GM18526 (cell line): Measurements from ENCODE around the gene PEX19.

Experiments used
- POLR2A ChIP-seq: IDR thresholded peaks from 3 replicates; pipeline ENCODE4 v1.6.1; 2011; ENCODE audit not compliant: insufficient read length; ENCODE audit errors: extremely low read depth

The PEX19 gene, protein sequence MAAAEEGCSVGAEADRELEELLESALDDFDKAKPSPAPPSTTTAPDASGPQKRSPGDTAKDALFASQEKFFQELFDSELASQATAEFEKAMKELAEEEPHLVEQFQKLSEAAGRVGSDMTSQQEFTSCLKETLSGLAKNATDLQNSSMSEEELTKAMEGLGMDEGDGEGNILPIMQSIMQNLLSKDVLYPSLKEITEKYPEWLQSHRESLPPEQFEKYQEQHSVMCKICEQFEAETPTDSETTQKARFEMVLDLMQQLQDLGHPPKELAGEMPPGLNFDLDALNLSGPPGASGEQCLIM

DNA sequence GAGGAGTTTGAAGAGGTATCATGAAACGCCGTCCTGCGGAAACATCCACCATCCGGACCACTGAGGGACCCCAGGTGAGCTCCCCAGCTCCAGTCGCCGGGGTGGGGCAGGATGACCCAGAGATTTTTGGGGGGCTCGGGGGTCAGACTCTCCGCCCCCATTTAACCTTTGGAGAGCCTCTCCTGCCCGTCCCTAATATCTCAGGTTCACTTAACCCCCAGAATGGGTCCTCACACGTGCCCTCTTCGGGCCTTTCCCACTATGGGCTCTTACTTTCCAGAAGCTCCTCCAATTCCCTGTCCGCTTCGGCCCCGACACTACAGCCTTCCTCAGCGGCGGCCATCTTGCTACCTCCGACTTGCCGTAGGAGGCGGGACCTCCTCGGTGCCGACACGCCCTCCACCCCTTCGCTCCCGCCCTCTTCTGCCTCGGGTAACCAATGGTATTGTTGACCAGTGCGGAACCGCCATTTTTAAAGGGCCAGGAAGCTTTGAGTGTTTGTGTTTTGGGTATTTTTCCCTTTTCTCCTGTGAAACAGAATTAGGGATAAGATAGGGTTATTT is at the start of gene PEX19:
TSS of gene PEX19 (minus strand) at position 352 of the 563 bp plus-strand sequence. CDS start at position 343, 9 bp downstream.
- TF ChIP-seq POLR2A, result peak; percentile 86

DNA sequence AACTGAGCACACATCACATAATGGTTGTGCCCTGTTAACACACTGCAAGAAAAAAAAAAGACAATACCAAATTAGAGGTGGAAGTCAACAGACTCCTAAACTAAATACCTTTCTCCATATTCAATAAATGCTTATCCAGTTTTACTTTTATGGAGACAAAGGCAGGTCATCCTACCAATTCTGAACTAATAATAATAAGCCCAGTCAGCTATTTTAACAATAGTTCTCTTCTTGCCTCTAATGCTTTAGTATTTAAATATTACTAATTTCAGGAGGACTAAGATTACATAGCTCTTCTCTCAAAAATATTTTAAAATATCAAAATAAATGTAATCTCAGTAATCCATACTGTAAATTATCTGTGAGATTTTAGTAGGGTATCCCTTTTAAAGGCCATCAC is 47.6 kb upstream of the PEX19 start:
- TF ChIP-seq POLR2A, result no peak

DNA sequence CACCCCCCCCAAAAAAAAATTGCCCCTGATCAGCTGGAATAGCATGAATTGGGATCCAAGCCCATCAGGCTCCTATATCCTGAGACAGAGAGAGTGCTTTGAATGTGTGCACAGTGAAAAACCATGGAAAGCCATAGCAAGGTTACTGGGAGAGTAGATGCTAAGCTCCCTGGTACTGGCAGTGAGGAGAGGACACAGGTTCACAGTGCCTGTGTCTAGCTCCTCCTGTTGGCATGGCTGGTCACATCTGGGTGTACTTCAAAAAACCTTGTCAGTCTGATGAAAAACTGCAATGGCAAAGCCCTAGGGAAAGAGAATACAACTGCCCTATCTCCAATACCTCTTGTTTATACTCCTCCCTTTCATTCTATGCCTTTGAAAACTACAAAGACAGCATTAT is 45.2 kb upstream of the PEX19 start:
- no peak for TF ChIP-seq POLR2A

DNA sequence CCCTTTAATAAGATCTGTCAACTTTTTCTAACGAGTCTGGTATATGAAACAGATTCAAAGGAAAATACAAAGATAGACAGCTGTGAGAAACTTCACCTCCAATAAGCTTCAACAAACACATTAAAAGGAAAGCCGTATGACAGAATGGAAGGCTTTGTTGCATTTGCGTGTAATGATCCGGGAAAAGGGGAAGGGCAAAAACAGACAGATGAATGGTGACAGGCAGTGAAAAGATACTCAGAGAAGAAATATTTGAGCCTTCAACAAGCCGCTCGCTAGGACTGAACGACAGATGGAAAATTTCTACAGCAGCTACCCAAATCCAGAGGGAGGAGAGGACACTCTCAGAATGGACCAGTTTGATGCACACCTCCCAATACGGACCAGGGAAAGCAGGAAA is 43.3 kb upstream of the PEX19 start:
- no peak for TF ChIP-seq POLR2A

DNA sequence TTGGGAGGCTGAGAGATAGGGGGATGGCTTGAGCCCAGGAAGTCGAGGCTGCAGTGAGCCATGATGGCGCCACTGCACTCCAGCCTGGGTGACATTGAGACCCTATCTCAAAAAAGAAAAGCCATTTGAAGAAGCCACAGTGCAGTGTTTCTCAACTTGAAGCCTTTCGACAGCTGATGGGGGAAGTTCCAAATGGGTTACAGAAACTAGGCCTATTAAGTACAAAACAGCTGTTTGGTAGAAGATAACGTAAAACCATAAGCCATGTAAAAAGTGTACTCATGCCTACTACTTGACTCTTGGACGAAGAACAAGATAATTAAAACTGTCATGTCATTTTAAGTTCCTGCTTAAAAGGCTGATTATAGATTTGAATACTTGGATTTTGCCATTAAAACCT is 41.5 kb upstream of the PEX19 start:
- TF ChIP-seq POLR2A, result no peak

DNA sequence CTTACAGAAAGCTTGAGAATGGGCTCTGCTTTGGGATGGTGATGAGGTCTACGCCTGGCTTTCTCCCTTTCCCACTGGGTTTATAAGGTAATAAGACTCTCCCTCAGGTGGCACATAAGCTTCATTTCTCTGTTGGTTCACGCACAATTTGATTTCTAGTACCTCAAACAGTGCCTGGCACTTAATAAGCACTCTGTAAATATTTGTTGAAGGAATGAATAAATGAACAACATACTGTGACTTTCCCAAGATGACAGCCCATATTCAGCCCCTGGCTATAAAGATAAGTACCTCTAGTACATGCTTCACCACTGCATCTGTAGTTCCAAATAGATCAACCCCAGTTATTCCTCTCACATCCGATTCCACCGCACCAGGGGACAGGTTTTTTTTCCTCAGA is 40.3 kb upstream of the PEX19 start:
- TF ChIP-seq POLR2A, result no peak

DNA sequence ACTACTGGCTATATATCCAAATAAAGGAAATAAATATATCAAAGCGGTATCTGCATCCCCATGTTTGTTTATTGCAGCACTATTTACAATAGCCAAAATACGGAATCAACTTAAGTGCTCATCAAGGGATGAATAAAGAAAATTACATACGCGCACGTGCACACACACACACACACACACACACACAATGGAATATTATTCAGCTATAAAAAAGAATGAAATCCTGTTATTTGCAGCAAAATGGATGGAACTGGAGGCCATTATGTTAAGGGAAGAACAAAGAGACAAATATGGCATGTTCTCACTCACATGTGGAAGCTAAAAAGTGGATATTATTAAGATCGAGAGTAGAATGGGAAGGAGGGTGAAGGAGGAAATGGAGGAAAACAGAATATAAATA is 37.9 kb upstream of the PEX19 start:
- TF ChIP-seq POLR2A, result no peak

DNA sequence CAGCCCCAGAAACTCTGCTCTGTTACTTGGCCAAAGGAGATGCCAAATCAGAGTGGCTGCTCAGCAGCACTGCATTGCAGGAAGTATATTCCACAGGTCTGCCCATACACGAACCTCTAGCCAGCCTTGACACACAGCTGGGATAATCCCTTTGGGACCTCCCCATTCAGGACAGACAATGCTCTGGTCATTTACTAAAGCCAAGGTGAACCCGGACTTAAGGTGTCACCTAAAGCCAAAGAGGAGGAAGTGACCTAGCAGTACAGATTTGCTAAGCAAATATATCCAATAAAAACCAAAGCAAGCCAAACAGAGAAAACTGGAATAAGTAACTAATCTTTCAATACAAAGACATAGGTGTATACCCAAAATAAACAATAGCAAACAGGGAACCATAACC is 30.4 kb upstream of the PEX19 start:
- TF ChIP-seq POLR2A, result no peak

DNA sequence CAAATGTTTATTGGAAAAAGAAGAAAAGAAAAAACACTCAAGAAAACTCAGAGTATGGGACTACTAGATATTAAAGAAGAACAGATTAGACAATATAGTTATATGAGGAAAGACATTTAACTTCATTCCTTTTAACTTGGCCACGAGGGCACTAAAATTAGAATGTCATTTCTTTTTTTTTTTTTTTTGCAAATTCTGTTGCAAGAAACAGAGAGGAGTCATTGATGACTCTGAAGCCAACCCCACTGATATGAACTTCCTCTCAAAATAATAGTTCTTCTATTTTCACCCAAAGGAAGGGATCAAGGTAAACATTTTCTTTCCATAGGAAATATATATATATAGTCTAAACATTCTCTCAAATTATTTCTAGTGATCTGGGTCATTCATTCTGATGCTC is 24.6 kb upstream of the PEX19 start:
- no peak for TF ChIP-seq POLR2A

DNA sequence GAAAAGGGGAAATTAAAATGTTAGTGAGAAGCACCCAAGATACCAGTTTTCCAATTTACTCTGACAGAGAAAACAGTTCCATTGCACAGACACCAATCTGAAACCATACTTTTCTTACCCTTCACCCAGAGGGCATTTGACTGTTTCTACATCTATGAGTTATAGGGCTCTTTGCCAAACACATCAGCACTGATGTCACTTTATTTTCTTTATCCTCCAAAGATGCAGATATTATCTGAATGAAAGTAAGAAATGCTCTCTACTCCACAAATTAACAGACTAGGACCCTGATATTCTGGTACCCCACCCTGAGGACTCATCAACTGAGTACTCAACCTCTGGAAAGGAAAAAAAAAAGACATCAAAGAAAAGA is 24.2 kb upstream of the PEX19 start:
- no peak for TF ChIP-seq POLR2A

DNA sequence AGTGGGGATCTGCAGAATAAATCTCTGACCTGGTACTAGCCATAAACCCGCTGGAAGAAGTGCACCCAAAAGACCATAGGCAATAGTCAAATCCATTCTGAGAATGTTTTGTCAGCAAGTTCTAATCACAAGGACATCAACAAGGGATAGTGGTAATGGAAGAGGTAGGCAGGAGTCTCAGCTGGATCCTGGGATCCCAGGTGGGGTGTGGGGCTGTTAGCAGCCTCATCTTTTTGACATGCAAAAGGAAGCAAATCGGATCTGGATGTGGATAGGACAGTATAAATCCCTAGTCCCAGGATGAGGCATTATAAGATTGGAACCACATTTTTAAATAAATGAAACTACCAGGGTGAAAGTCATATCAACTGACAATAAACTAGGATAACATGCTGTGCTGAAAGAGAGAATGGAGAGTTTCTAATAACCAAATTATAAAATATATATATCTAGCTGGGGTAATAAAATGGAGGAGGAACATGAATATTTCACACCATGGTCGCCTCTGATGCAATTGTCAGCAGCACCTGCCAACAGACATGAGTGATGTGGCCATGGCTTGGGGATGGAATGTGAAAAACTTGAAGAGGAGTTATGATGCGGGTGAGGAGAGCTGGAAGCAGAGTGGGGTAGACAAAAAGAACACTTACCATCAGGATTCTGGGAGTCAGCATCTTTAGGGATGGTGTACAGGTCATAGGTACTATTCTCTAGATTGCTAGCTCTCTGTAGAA is 23.7 kb upstream of the PEX19 start:
- no peak for TF ChIP-seq POLR2A

DNA sequence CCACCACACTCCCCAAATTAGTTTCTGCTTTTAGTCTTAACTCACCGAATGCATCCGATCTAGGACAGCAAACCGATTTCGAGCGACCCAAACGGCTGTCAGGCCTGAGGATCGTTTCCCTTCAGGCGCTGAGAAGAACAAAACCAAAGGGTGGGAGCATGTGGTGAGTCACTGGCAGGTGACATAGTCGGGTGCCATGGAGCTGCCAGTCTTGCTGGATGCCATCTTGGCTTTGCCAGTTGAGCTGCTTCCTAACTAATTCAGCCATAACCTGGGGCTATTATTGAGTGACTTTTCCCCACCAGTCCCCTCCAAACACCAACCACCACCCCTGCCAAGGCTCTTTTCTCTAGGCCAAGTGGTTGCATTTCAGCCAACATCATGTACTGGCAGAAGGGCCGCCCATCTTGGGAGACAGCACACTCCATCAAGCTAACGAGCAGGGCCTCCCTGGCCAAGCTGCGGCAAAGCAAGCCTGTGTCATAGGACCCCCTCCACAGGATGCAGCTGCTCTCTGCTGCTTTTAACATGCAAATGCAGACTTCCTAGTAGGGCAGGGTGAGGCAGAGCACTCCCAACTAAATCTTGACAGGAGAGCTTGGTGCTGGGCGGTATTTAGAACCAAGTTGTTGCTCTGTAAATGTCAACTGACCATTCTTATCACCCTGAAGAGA is 22.3 kb upstream of the PEX19 start:
- TF ChIP-seq POLR2A, result no peak

DNA sequence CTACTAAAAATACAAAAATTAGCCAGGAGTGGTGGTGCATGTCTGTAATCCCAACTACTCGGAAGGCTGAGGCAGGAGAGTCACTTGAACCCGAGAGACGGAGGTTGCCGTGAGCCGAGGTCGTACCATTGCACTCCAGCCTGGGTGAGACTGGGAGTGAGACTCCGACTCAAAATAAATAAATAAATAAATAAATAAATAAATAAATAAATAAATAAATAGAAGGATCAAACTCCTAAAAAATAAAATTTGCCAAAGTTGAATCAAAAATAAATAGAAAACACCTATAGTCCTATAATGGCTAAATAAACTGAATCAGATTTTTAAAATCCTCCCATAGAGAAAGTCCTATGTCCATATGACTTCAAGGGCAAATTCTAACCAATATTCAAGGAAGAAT is 15.2 kb upstream of the PEX19 start:
- TF ChIP-seq POLR2A, result no peak

DNA sequence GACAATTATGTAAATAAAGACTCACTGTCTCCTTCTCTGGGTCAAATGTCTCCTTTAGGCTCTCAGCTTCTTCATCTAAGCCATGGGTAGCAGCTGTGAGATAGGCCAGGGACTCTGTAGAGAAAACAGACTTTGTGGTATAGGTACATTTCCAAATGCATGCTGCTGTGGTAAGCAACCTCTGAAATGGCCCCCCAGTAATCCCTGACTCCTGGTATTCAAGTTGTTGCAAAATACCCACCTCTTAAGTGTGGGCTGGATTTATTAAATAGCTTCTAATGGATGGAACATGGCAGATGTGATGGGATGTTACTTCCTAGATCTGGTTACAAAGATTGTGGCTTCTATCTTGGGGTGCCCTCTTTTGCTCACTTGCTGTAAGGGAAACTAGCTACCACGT is 11.1 kb upstream of the PEX19 start:
- no peak for TF ChIP-seq POLR2A

DNA sequence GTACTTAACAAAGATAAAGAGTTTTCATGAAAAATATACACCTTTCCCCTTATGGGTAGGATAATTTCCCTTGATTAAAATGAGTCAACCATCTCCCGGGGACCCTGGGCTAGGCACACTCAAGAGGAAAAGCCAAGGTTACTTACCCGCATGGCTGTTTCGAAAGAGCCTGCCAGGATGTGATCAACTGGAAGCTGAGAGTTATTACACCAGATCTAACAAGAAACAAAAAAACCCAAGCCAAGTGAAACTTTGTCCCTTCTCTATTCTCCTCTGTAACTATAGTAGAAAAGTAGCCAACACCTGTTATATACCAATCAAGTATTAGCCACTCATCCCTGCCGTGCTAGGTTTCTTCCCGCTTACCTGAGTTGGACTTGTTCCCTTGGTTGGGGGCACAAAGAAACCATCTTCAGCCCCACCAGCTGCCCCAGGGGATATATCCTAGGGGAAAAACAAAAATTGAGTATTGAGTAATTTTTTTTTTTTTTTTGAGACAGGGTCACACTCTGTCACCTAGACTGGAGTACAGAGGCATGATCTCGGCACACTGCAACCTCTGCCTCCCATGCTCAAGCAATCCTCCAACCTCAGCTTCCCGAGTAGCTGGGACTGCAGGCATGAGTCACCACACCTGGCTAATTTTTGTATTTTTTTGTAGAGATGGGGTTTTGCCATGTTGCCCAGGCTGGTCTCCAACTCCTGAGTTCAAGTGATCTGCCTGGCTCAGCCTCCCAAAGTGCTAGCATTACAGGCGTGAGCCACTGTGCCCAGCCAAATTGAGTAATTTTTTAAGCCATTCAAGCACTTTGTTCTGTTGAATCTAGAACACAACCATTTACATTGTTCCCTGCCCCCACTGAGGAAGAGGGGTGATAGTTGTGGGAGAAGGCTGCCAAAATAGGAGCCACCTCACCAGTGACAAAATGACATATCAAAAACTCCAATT is 8.4 kb upstream of the PEX19 start:
- TF ChIP-seq POLR2A, result no peak
